HG03045 (cell line): ENCODE results near the gene CASZ1.

ENCODE experiments used
- ATAC-seq: cut with Tn5 transposase; IDR thresholded peaks from one replicate; pipeline ENCODE4 v1.9.1; 2021; ENCODE audit warnings: mild to moderate bottlenecking, moderate library complexity; ENCODE audit not compliant: unreplicated experiment

CASZ1 gene

DNA sequence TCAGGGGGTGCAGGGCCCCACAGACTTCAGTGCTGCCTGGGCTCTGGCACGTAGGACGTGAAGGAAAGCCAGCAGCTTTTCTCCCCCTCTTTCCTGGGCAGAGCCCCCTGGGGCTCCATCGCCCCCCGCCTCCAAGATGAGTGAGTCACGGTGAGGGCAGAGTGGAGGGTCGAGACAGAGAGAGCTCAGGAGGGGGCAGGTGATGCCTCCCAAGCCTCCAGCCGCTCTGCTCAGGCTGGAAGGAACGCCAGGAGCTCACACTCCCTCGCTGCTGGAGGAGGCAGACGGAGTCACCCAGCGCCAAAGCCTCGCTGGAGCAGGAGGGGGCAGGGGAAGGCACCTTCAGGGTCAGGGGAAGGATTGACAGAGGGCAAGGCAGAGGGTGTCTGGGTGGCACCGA is 119.5 kb downstream of the CASZ1 start:
- no peak for ATAC-seq

DNA sequence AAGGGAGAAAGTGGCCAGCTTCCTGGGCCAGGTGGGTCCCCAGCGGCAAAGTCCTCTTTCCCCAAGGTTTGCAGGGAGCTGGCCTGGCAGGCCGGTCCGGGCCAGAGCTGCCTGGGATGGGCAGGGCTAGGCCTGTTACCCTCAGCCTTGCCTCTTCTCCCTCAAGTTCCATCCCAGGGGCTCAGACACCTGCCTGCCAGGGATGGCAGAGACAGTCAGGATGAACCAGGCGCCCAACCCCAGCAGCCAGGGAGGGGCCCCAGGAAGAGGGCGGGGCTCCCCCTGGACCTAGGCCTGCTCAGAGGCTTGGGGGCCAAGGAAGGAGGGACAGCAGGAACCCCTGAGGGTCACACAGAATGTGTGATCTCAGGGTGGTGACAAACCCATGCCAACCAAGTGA is 120.6 kb downstream of the CASZ1 start:
- ATAC-seq: no peak

DNA sequence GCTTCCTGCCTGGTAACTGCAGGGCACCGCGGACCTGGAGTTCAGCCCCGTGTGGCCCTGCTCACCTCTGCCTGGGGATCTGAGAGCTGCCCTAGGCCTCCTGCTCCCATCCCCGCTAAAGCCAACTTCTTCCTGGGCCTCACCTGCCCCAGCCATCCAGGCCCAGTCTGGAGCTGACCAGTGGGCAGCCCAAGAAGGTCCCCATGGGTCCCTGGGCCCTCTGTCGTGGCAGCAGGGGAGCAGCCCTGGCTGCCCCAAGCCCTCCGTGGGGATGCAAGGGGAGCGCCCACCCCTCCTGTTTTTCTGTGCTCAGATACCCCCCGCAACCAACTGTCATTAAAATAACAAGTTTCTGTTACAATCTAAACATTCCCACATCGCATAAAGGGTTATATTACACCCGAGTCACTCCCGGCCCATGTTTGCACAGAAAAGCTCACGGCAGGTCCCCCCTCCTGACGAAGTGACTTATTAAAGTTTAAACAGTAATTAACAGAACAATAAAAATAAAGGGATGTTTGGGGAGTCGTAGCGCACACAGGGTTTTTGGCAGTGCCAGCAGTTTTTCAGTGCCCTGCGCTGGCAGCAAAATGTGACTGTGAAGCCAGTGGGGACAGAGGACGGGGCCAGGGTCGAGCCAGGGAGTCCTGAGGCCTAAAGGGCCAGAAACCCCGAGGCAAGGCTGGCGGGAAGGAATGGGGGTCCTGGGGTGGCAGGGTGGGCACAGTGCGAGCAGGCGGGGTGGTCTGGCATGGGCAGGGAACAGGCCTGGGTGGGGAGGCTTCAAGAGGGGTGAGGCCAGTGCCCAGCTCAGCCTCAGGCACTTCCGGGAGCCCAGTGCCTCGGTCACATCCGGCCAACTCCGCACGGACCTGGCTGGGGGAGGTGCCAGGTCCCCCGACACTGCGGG is 121.5 kb downstream of the CASZ1 start:
- ATAC-seq: no peak

DNA sequence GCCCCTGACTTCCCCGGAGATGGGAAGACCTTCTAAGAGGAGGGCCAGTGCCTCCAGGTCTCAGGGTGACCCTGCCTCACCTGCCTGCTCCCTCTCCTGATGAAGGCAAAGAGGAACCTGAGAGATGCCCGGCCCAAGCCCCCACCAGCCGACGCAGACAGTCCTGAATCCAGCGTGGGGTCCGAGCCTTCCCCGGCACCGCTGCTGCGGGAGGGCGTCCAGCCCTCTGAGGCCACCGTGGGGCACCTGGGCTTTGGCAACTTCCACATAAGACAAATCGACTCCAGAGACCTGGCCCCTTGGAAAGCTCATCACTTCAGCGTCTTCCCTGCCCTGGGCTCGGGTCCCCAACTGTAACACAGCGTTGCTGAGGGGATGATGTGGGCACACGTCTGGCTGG is 122.2 kb downstream of the CASZ1 start:
- ATAC-seq: no peak

DNA sequence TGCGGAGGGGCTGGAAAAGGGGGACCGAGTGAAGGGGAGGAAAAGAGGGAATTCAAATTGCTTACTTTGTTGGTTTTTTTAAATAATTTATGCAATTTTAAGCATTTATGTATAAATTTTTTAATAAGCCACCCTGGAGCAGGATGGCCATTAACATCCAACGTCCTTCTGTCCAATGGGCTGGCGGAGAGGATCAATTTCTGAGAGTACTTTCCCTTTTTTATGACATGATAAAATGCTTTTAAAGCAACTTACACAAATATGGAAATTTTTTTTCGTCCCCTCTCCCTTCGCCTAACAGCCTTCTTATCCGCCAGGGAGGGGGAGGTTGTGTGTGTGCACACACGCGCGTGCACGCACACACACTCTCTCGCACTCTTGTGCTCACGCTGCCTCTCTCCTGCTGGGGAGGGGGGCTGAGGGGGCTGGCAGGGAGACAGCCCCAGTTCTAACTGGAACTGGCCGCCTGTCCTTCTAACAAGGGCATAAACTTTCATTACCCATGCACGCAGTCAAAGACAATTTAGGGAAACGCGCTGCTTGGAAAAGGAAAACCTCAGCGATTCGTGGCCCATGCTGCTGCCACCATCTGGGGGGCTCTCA is 123.2 kb downstream of the CASZ1 start:
- ATAC-seq: no peak

DNA sequence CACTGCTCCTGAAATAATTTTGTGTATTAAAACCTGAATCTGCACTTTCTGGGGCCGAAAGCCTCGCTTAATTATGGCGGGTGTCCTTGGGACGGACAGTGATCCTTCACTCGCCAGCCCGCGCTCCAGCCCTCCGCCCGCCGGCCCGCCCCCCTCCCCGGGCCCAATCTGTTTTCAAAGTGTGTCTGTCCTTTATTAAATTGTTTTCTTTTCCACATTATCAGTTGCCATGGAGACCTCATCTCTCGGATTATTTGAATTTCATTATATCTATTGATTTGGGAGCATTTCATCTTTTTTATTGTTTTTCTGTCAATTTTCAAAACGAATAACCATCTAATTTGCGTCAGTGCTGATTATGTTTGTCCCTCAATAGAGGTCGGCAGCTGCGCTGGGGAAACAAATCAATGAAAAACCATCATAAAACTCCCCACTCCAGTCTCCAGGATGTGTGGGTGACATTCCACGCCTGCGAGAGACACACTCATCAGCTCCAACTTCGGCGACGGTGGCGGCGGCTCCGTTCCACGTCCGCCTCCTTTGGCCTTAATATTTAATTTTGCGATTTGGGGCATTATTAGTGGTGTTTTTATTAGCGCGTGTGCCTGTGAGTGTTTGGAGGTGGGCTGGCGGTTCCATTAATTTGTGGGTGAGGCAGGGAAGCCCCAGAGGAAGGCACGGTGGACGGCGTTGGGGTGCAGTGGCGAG is 123.9 kb downstream of the CASZ1 start:
- no peak for ATAC-seq

DNA sequence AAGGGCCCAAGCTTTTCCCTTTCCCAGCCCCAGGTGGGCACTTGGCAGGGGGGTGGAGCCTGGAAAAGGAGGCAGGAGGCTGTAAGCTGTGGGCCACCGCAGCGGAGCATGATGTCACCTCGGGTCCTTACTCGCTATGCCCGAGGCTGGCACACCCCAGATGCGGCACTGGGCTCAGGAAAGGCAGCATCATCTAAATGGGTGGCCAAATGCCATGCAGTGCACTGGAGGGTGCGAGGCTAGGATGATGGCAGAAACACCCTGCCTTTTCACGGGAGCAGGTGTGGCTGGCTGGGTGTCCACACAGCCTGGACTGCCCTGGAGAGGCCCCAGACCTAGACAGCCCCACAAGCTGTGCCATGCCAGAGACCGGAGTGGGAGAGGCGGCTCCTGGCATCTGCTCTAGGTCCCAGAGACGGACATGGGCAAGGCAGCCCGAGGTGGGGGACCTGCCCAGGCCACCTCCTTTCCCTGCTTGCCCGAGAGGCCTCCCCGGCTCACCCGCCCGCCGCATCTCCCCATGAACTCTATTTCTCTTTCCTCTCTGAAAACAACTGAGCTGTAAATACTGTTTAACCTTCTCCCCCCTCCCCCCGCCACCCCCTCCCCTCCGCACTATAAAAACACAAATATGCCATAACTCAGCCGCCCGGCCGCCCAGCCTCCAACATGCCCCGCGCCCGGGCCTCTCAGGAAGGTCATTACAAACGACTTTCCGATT is 124.7 kb downstream of the CASZ1 start:
- ATAC-seq: no peak

DNA sequence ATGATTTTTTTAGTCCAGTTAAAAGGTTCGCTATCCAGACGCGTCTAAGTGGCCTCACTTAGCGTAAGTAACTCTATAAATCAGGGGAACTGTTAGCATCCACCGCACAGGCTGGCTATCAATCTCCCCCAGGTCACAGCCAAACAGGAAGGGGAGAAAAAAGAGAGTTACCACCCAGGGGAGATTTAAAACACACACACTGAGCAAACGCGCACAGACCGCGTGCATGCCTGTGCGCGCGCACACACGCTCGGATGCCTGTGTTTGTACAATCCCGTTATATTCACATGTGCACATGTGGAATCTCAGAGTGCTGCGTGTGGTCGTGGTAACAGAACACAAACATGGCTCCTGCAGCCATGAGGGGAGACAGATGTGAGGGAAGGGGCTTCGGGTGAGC is 125.4 kb downstream of the CASZ1 start:
- ATAC-seq: no peak

DNA sequence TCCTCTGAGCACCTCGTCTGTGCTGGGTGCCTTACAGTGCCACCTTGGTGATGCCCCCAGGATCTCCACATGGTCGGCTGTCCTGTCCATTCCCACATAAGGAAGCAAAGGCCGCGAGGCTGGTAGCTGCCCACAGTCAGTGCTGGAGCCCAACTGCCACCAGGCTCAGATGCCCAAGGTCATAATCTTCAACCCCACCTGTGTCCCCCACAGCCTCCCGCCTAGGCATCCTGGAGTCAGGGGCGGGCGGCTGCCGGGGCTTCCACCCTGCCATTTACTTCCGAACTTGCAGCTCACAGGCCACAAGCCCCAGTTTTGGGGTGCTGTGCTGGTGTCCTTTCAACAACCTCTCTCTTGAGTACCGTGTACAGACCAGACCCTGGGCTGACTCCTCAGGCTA is 126.3 kb downstream of the CASZ1 start:
- ATAC-seq: no peak

DNA sequence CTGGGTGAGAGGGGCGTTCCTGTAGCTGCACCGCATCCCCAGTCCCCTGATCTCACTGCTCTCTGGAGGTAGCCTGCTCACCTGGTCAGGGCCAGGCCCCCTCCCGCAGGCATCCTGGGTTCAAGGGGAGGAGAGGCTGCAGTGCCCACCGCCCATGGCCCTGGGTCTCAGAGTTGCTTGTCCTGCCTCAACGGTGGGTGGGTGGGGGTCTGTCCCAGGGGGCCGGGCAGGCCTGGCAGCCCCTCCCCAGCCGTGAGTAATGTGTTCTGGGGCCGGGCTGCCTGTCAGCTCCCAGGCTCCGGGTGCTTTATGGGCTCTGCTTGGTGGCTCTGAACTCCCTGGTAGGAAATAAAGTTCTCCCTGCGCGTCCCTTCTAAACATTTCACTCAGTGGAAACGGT is 126.9 kb downstream of the CASZ1 start:
- ATAC-seq: no peak

DNA sequence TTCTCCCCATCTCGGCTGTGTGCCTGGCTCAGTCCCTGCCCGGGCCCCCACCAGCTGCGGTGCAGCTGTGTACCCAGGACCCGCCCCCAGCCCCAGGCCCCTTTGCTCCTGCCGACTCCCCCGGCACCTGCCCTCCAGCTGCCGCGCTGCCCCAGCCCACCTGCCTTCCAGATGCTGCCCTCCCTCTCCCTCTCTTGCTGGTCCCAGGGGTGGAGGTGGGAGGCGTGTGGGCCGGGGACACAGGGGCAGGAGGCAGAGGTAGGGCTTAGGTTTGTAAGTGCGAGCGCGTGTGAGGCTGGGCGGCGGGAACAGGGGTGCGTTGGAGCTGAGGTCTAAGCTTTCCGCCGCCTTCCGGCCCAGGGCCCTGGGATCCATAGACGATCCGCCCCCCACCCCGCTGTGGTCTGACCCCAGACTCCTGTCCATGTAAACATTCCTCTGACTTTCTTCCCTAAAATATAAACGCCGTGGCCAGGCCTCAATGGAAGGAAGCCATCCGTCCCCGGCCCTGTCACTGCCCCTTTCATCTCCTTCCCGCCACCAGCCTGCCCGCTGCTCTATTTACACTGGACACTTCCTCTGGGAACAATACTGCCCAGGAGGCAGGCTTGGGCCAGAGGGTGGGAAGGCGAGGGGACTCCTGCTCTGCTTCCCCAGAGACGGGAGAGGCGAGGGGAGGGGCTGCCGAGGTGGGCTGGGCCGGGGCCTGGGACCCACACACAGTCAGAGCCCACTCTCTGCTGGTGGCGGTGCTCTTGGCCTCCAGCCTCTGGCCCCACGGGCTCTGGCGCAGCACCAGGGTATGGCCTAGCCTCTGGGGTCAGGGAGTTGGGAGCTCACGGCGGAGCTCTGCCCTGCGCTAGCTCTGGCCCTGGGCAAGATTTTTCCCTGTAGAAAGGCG is 128.3 kb downstream of the CASZ1 start:
- ATAC-seq: no peak

DNA sequence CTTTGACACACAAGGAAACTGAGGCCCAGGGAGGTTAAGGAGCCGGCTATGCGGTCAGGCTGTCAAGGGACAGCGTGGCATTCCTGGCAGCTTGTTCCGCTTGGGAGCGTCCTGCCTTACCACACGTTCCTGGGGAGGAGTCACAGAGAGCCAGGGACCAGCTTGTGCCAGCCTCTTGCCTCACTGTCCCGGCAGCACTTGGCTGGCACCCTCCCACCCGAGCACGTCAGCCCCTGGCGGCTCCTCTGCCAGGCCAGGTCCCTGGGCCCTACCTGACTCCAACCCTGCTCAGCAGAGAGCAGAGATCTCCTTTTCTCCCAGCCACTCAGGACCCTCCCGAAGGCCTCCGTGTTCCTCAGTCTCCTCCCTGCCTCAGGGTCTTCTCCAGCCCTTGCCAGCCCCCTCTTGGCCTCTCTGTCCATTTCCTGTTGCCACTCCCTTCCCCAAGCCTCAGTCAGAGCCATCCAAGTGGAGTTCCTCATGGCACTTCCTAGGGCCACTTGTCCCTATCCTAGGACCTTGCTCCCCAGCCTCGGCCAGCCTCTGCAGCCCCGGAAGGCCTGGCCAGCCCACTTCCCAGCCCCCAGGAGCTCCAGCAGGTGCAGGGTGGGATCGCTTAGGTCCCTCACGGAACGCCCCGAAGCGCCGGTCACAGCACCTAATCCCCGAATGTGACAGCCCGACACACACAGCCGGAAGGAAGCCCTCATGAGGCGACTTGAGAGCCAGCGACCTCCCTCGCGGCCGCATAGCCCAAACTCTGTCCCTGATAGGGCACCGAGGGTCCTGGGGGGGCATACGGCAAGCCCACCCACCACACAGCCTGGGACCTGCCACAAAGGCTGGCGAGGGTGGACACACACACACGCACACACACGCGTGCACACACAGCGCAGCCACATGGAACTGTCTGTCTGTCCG is 130.3 kb downstream of the CASZ1 start:
- no peak for ATAC-seq

DNA sequence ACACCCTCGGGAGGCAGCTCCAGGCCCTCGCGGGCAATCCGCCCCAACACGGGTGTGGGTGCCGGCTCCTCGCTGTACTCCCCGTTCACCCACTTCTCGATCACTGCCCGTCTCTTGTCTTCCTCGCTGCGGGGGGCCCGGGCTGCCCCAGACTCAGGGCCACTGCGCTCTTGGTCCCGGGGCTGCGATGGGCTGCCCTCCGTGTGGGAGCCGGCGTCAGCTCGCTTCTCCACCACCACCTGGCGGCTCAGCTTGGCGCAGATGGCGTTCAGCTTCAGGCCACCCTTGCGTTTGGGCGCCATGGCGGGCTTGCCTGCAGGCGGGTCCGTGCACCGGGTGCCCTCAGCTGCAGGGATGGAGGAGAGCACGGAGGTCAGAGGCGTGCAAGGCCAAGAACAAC is 131.2 kb downstream of the CASZ1 start:
- no peak for ATAC-seq

DNA sequence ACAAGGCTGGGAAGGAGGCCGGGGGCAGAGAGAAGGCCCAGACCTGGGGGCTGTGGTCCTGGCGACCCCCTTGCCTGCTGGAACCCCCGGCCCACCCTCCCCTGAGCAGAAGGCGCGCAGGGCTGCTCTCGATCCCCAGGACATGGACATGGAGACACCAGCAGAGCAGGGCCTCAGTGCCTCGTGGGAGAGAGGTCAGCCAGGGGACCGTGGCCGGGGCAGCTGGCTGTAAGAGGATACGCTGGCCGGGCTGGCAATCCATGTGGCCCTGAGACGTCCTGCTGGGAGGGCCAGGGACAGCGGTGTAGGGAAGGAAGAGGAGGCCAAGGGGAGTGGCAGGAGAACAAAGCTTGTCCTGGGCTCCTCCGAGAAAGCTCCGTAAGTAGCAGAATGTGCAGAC is 132.2 kb downstream of the CASZ1 start:
- no peak for ATAC-seq

DNA sequence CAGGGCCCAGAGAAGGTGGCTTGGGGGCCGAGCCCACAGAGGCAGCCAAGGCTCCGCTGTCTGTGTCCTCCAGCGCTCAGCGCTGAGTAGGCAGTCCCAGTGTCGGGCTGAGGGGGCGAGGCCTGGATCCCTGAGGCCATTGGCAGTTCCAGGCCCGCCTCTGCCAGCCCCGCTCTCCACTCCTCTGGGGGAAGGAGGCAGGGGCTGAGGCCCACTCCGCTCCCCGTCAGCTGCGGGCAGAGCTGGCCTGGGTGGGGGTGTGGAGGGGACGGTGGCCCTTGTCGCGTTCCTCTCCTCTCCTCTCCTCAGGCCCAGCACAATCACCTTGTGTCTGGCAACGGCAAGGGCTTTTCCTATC is 132.8 kb downstream of the CASZ1 start:
- ATAC-seq: no peak

DNA sequence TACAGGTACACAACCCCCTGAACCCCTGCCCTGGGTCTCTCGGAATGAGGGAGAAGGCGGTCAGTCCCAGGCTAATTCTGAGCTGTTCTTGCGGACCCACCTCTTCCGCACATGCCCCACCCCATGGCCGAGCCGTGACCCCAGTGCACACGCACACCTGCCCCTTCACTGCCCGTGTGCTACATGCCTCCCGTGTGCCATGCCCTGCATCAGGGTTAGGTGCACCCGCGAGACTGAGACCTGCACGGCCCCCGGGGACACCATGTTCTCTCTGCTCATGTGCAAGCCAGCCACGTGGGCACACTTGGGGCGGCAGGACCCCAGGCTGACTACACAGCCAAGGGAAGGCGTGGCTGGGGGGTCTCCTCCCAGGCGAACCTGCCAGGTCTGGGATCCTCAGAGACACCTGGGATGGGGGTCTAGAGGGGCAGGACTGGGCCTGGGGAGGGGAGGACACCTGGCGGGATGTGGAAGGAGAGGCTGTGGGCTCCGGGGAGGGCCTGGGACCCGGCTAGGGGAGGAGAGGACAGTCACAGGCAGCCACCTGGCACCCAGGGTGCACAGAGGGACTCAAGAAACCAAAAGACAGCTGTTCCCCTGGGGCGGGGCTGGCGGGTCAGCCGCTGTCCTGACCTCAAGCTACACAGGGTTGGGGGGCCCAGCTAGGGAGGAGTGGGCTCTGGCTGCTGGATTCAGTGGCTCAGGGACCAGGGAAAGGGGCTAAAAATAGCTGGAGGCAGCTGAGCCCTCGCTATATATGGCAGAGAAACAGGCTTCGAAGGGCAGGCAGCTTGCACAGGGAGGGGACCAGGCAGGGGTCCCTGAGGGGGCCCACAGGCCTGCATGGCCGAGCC is 133.4 kb downstream of the CASZ1 start:
- ATAC-seq: no peak

DNA sequence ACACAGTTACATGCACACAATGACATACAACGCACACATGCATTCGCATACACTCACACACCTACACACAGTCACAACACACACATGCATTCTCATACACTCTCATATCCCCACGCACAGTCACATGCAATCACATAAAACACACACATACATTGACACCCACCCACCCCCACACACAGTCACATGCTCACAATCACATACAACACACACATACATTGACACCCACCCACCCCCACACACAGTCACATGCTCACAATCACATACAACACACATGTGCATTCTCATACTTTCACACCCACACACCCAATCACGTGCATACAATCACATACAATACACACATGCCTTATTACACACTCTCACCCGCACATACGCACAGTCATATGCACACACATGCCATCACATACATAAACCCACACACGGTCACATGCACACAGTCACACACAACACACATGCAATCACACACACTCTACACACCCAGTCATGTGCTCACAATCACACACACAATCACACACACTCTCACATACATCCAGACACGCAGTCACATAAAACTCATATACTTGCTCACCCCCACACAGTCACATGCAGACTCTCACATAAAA is 134.3 kb downstream of the CASZ1 start:
- ATAC-seq: no peak

DNA sequence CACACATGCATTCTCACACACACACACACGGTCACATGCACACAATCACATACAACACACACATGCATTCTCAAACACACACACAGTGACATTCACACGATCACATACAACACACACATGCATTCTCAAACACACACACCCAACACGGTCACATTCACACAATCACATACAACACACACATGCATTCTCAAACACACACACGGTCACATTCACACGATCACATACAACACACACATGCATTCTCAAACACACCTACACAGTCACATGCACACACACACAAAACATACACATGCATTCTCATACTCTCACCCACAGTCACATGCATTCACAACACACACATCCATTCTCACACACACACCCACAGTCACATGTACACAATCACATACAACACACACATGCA is 135.0 kb downstream of the CASZ1 start:
- ATAC-seq: no peak
